Loucy (cell line): ENCODE results near the gene SNRNP70.
"Not testable (repeated sequence)": the region's sequence is repeated elsewhere in the genome, so short reads cannot be mapped to it uniquely, and the experiment has no call there.

Experiments used
- H2AFZ ChIP-seq: fragments of 200-600 bp; sonication (generic); 2 replicates; pipeline ENCODE4 v1.6.0; 2016; ENCODE audit warnings: antibody characterized with exemption, mild to moderate bottlenecking, low read length, moderate library complexity
- H3F3A ChIP-seq: fragments of 200-600 bp; 2 replicates; pipeline ENCODE4 v1.6.0; 2016; ENCODE audit warnings: antibody characterized with exemption, low read depth, mild to moderate bottlenecking
- H3K27me3 ChIP-seq: fragments of 200-600 bp; sonication (generic); 2 replicates; pipeline ENCODE4 v1.6.1; 2014; ENCODE audit warnings: low read length, mild to moderate bottlenecking; ENCODE audit not compliant: insufficient read depth, poor library complexity, severe bottlenecking
- H3K36me3 ChIP-seq: fragments of 200-600 bp; sonication (generic); 2 replicates; pipeline ENCODE4 v1.6.1; 2016; ENCODE audit warnings: low read length; ENCODE audit not compliant: insufficient read depth
- H3K4me1 ChIP-seq: fragments of 200-600 bp; sonication (generic); 2 replicates; pipeline ENCODE4 v1.5.1; 2014; ENCODE audit warnings: low read length, mild to moderate bottlenecking; ENCODE audit not compliant: insufficient read depth, poor library complexity, severe bottlenecking
- H3K4me2 ChIP-seq: fragments of 200-600 bp; sonication (generic); 2 replicates; pipeline ENCODE4 v1.6.0; 2014; ENCODE audit warnings: antibody characterized with exemption, low read length, low read depth, mild to moderate bottlenecking; ENCODE audit not compliant: poor library complexity, severe bottlenecking
- H3K4me3 ChIP-seq: fragments of 200-600 bp; sonication (generic); 2 replicates; pipeline ENCODE4 v1.5.1; 2014; ENCODE audit warnings: low read length, mild to moderate bottlenecking, mixed read lengths; ENCODE audit not compliant: poor library complexity, severe bottlenecking
- H3K79me2 ChIP-seq: fragments of 200-600 bp; sonication (generic); 2 replicates; pipeline ENCODE4 v1.6.1; 2014; ENCODE audit warnings: low read length; ENCODE audit not compliant: insufficient read depth
- H3K9ac ChIP-seq: fragments of 200-600 bp; sonication (generic); 2 replicates; pipeline ENCODE4 v1.6.0; 2014; ENCODE audit warnings: mild to moderate bottlenecking, low read depth, low read length, moderate library complexity; ENCODE audit not compliant: poor library complexity, severe bottlenecking
- H3K9me2 ChIP-seq: fragments of 200-600 bp; sonication (generic); replicated peaks from 2 replicates; pipeline ENCODE4 v1.6.1; 2016; ENCODE audit warnings: low read depth, low read length, mixed read lengths
- H3K9me3 ChIP-seq: fragments of 200-600 bp; sonication (generic); 2 replicates; pipeline ENCODE4 v1.6.1; 2014; ENCODE audit warnings: mild to moderate bottlenecking, antibody characterized with exemption, low read length, low read depth; ENCODE audit not compliant: insufficient read depth
- H4K20me1 ChIP-seq: fragments of 200-600 bp; sonication (generic); 2 replicates; pipeline ENCODE4 v1.6.0; 2014; ENCODE audit warnings: antibody characterized with exemption, low read length, mild to moderate bottlenecking; ENCODE audit not compliant: insufficient read depth, poor library complexity, severe bottlenecking
- CTCF ChIP-seq: fragments of 200-600 bp; sonication (generic); conservative IDR thresholded peaks from 2 replicates; pipeline ENCODE4 v1.5.1; 2014; ENCODE audit warnings: mild to moderate bottlenecking, antibody characterized with exemption, low read length
- EZH2phosphoT487 ChIP-seq: fragments of 200-600 bp; IDR thresholded peaks from 2 replicates; pipeline ENCODE4 v1.6.1; 2018; ENCODE audit warnings: antibody characterized with exemption, mild to moderate bottlenecking, moderate library complexity, borderline replicate concordance

Gene SNRNP70

DNA sequence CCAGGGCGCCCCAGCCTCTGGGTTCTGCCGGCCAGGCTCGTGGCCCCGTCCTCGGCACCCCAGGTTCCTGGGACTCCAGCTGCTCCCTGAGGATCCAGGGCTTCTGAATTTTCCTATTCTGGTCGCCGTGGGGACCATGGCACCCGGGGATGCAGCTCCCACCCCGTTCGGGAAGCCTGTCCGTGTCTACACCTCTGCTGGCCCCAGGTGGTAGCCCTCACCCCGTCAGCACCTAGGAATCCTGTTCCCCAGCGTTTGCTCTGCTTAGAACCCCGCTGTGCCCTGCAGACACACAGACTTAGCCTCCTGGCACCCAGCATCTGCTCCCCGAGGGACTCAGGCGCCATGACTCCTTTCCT, 35.1 kb downstream of the SNRNP70 start:
- no peaks in the 10 kb centered on the region for H3K9me2 ChIP-seq
- no peaks in the 10 kb centered on the region for H4K20me1 ChIP-seq
- no peaks in the 10 kb centered on the region for H3F3A ChIP-seq
- peak overlapping the region; percentile 79 for H3K4me3 ChIP-seq
- peaks cover 9% of the 10 kb centered on the region for H3K4me1 ChIP-seq
- no peak overlapping the region for H3K9ac ChIP-seq
- no peaks in the 10 kb centered on the region for H3K27me3 ChIP-seq
- no peaks in the 10 kb centered on the region for H3K9me3 ChIP-seq
- H2AFZ ChIP-seq, result no peak overlapping the region; the same call in 1 of the 2 replicates
- no peaks in the 10 kb centered on the region for H3K36me3 ChIP-seq
- H3K79me2 ChIP-seq, result no peaks in the 10 kb centered on the region
- TF ChIP-seq EZH2phosphoT487 (no peak), CTCF (no peak)
- peak overlapping the region; percentile 97 for H3K4me2 ChIP-seq

DNA sequence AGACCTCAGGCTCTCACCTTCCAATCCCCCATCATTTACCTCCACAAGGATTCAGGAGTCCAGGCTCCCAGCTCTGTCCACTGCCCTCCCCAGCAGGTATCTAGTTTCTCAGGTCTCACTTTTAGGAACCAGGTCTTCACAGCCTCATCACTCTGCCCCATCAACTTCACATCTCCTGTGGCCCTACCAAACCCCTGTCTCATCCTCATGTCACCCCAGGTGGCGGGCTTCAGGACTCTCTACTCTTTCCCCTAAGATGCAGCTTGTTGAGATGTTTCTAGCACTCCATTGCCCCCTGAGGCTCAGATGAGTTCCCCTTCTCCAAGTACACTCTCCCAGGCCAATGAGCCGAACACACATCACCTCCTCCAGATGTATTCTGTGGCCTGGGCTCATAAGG, 35.6 kb downstream of the SNRNP70 start:
- Histone ChIP-seq H3K36me3 (no peaks in the 10 kb centered on the region), H3K9ac (no peak overlapping the region), H3K4me3 (no peak overlapping the region), H3K79me2 (no peaks in the 10 kb centered on the region), H3K4me1 (peaks cover 9% of the 10 kb centered on the region), H3K9me3 (no peaks in the 10 kb centered on the region), H3K4me2 (no peak overlapping the region), H3K27me3 (no peaks in the 10 kb centered on the region), H2AFZ (no peak overlapping the region; the same call in 1 of the 2 replicates), H3K9me2 (no peaks in the 10 kb centered on the region), H4K20me1 (no peaks in the 10 kb centered on the region), H3F3A (no peaks in the 10 kb centered on the region)
- TF ChIP-seq CTCF, result no peak
- TF ChIP-seq EZH2phosphoT487, result no peak

DNA sequence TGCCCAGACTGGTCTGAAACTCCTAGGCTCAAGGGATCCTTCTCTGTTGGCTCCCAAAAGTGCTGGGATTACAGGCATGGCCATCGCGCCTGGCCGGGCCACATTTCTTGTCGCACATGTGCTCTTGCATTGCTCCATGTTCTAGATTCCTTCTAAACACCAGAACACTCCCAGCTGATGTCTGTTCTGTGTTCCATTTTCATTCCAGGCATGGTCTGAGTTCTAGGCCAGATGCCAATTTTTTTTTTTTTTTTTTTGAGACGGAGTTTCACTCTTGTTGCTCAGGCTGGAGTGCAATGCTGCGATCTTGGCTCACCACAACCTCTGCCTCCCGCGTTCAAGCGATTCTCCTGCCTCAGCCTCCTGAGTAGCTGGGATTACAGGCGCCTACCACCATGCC, 36.6 kb downstream of the SNRNP70 start:
- not testable (repeated sequence) for H3K27me3 ChIP-seq, H3K4me3 ChIP-seq, H3K9me2 ChIP-seq, H3K4me2 ChIP-seq, H3K4me1 ChIP-seq, H3K79me2 ChIP-seq, H2AFZ ChIP-seq, H4K20me1 ChIP-seq, H3K9me3 ChIP-seq, H3K9ac ChIP-seq, H3K36me3 ChIP-seq, H3F3A ChIP-seq

DNA sequence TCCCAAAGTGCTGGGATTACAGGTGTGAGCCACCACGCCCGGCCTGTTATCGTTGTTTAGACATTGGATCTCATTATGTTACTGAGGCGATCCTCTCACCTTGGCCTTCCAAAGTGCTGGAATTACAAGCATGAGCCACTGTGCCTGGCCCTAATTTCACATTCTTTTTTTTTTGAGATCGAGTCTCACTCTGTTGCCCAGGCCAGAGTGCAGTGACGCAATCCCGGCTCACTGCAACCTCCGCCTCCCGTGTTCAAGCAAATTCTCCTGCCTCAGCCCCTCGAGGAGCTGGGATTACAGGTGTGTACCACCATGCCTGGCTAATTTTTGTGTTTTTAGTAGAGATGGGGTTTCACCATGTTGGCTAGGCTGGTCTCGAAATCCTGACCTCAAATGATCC, 38.0 kb downstream of the SNRNP70 start:
- not testable (repeated sequence) for H4K20me1 ChIP-seq, H3K9me2 ChIP-seq, H3K9ac ChIP-seq, H3K4me3 ChIP-seq, H2AFZ ChIP-seq, H3K79me2 ChIP-seq, H3K27me3 ChIP-seq, H3K4me1 ChIP-seq, H3K9me3 ChIP-seq, H3K4me2 ChIP-seq, H3F3A ChIP-seq, H3K36me3 ChIP-seq
